GM23248 (cell line): ENCODE measurements around the gene SOX13. TPM values are rescaled to one million over a fixed set of nuclear protein-coding genes. Genes with fewer than 3 reads are reported as not detected.

ENCODE experiments used
- DNase-seq: peaks from one replicate; pipeline ENCODE4 v3.0.0-alpha.2; 2015
- H2AFZ ChIP-seq: fragments of 200-600 bp; sonication (generic); 2 replicates; pipeline ENCODE4 v1.6.1; 2016; ENCODE audit warnings: antibody characterized with exemption
- H3F3A ChIP-seq: fragments of 200-600 bp; sonication (generic); 2 replicates; pipeline ENCODE4 v1.6.1; 2016; ENCODE audit warnings: mild to moderate bottlenecking, antibody characterized with exemption, mixed run types; ENCODE audit not compliant: insufficient read depth
- H3K27ac ChIP-seq: fragments of 200-600 bp; sonication (generic); 2 replicates; pipeline ENCODE4 v1.5.1; 2016; ENCODE audit warnings: mild to moderate bottlenecking
- H3K27me3 ChIP-seq: fragments of 200-600 bp; sonication (generic); replicated peaks from 2 replicates; pipeline ENCODE4 v1.6.1; 2016; ENCODE audit warnings: mild to moderate bottlenecking; ENCODE audit not compliant: insufficient read depth
- H3K36me3 ChIP-seq: fragments of 200-600 bp; sonication (generic); 2 replicates; pipeline ENCODE4 v1.6.1; 2016; ENCODE audit warnings: low read depth, mild to moderate bottlenecking
- H3K4me1 ChIP-seq: fragments of 200-600 bp; sonication (generic); 2 replicates; pipeline ENCODE4 v1.6.1; 2016; ENCODE audit warnings: mild to moderate bottlenecking; ENCODE audit not compliant: insufficient read depth
- H3K4me2 ChIP-seq: fragments of 200-600 bp; sonication (generic); one replicate; pipeline ENCODE4 v1.6.1; 2016; ENCODE audit warnings: mild to moderate bottlenecking; ENCODE audit not compliant: unreplicated experiment
- H3K4me3 ChIP-seq: fragments of 200-600 bp; sonication (generic); 2 replicates; pipeline ENCODE4 v1.5.1; 2016; ENCODE audit warnings: mild to moderate bottlenecking
- H3K79me2 ChIP-seq: fragments of 200-600 bp; sonication (generic); 2 replicates; pipeline ENCODE4 v1.6.1; 2016; ENCODE audit warnings: mild to moderate bottlenecking; ENCODE audit not compliant: insufficient read depth
- H3K9ac ChIP-seq: fragments of 200-600 bp; sonication (generic); 2 replicates; pipeline ENCODE4 v1.6.1; 2016; ENCODE audit warnings: mild to moderate bottlenecking
- H3K9me2 ChIP-seq: fragments of 200-600 bp; sonication (generic); 2 replicates; pipeline ENCODE4 v1.6.1; 2016; ENCODE audit warnings: mixed run types, mild to moderate bottlenecking, moderate library complexity; ENCODE audit not compliant: insufficient read depth
- H3K9me3 ChIP-seq: fragments of 200-600 bp; sonication (generic); one replicate; pipeline ENCODE4 v1.6.1; 2017; ENCODE audit warnings: low read depth
- H4K20me1 ChIP-seq: fragments of 200-600 bp; sonication (generic); 2 replicates; pipeline ENCODE4 v1.6.0; 2016; ENCODE audit not compliant: insufficient read depth
- EZH2 ChIP-seq: fragments of 200-600 bp; sonication (generic); IDR thresholded peaks from 2 replicates; pipeline ENCODE4 v1.6.1; 2018; ENCODE audit warnings: antibody characterized with exemption, mild to moderate bottlenecking; ENCODE audit not compliant: insufficient read depth, poor library complexity, severe bottlenecking
- EZH2phosphoT487 ChIP-seq: fragments of 200-600 bp; sonication (generic); IDR thresholded peaks from 2 replicates; pipeline ENCODE4 v1.6.1; 2018; ENCODE audit warnings: antibody characterized with exemption, moderate library complexity, mild to moderate bottlenecking, low read depth; ENCODE audit not compliant: insufficient read depth
- WGBS, 2 experiments: methylation state at CpG; one replicate each; pipeline ENCODE4 v1.1.6; 2015 to 2017; ENCODE audit warnings: low lambda C conversion rate in 2 of 2, low coverage in 1 of 2; ENCODE audit errors: missing lambda C conversion rate in 2 of 2; 5-methylcytosine and 5-hydroxymethylcytosine counted together
- in situ Hi-C: fragments of 300-500 bp; cut with MboI; formaldehyde crosslinking; loops from 2 replicates; pipeline ENCODE4 v1.15.0; 2020
- polyA plus RNA-seq: library from polyadenylated mRNA; unstranded; fragments of >200 nt; fragmentation: Nextera tagmentation; extraction: Ambion mirVana; gene quantifications from 2 replicates; pipeline ENCODE4 v1.2.1, GENCODE V29; 2016
- total RNA-seq: library from RNA; depleted of rRNA; stranded (reverse); fragments of >200 nt; shearing (Covaris generic); gene quantifications from 2 replicates; pipeline ENCODE4 v1.2.3, GENCODE V29; 2014

SOX13 gene
- total and polyA plus RNA-seq, 2 experiments from 2014 or later: 3.0 to 5.5 TPM

DNA sequence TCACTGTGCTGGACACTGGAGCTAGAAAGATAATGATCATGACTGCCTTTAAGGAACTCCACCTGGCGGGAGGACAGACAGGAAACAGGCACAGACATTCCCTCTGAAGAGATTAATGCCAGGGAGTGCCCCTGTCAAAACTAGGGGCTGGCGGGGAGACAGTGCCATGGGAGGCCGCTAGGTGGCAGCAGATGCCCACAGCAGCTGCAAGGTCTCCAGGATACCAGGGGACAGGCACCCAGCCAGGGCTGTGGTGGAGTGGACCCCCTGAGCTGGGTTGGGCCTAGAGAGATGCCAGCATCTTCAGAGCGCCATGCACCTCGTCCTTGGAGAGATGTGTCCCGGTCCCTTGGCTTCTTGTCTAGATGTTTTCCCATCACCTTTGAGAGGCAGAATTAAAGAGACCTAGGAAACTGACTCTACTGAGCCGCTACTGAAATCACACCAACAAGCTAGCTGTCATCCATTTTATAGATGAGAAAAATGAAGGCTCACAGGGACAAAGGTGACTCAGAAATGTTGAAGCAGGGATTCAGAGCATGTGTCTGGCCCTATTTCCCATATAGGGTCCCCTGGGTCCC is 89.7 kb downstream of the SOX13 start:
- in situ Hi-C loops: no loop called here
- Histone ChIP-seq H3K4me3 (no peak overlapping the region), H3K4me2 (no peak overlapping the region), H3K4me1 (no peaks in the 10 kb centered on the region), H3K9me2 (no peaks in the 10 kb centered on the region), H3K27ac (no peak overlapping the region), H3K9ac (no peak overlapping the region), H3K27me3 (no peaks in the 10 kb centered on the region), H3F3A (no peaks in the 10 kb centered on the region), H3K36me3 (no peaks in the 10 kb centered on the region), H4K20me1 (no peaks in the 10 kb centered on the region), H2AFZ (no peak overlapping the region), H3K79me2 (no peaks in the 10 kb centered on the region), H3K9me3 (no peaks in the 10 kb centered on the region)
- TF ChIP-seq EZH2 (no peak), EZH2phosphoT487 (no peak)
- DNase-seq: peak; percentile 67
- 15 to 16% methylated on average over 7 of the region's 7 CpGs for WGBS, 2 experiments

DNA sequence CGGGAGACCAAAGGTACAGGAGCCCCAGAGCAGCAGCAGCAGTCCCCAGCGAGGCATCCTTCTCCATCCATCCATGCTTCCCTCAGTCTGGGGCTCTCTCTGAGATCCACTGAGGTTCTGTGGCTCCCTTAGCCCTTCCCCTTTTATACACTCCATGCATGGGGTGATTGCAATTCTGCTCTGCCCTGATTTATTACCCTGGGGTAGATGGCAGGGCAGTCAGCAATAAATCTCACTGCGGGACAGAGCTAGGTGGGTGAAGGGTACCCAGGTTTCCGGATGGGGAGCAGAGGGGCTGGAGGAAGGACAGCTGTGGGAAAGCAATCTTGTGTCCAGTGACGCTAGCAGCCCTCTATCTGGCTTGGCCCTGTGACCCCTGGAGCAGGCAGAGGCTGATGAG is 93.3 kb downstream of the SOX13 start, which contains the start of gene REN:
Gene REN (minus strand): TSS at position 119 of the 400 bp plus-strand sequence. CDS start 44 bp downstream, at position 75.
- Histone ChIP-seq H3K4me3 (no peak within 1 kb of the TSS), H3F3A (no peaks in the 10 kb centered on the region), H3K9ac (no peak within 1 kb of the TSS), H3K27ac (no peak within 1 kb of the TSS), H2AFZ (no peak within 1 kb of the TSS), H3K79me2 (no peaks in the 10 kb centered on the region), H3K9me3 (no peaks in the 10 kb centered on the region), H3K27me3 (no peaks in the 10 kb centered on the region), H3K4me1 (0 out of 2 replicates have a peak, but pooled peaks cover 3% of the 10 kb centered on the region), H3K9me2 (no peaks in the 10 kb centered on the region), H4K20me1 (no peaks in the 10 kb centered on the region), H3K4me2 (no peak within 1 kb of the TSS), H3K36me3 (no peaks in the 10 kb centered on the region)
- TF ChIP-seq EZH2phosphoT487: no peak
- DNase-seq: no peak
- in situ Hi-C loops: loop anchor here (5.0 kb wide), 1 partner anchor 196 kb away; no protein-coding TSS in a partner anchor
- WGBS, 2 experiments: 37 to 46% methylated on average over 5 of the region's 5 CpGs

DNA sequence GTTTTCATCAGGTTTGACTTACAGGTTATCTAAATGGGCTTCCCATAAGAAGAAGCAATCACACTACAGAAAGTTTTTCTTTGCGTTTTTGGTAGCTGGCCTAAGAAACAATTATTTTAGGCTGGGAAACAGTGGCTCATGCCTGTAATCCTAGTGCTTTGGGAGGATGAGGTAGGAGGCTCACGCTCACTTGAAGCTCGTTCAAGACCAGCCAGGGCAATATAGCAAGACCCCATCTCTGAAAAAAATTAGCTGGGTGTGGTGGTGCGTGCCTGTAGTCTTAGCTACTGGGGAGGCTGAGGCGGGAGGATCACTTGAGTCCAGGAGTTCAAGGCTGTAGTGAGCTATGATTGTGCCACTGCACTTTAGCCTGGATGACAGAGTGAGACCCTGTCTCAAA is 94.8 kb downstream of the SOX13 start:
- peaks cover 15% of the 10 kb centered on the region for H3K4me1 ChIP-seq
- WGBS, 2 experiments: 59 to 63% methylated on average over 5 of the region's 5 CpGs

DNA sequence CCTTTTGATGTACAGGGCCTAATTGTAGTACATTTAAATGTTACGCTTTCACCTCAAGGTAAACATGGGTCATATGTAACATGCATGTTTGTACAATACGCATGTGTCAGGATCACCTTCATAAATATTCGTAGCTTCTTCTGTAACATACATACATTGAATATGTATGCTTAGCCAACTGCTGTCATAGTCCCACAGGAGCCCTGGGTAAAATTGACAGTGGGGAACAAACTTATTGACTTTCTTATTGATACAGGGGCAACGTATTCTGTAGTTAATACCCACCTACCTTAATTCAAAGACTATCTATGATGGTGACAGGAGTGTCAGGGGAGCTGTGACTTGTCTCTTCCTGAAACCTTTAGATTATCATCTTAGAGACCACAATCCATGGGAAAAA is 96.9 kb downstream of the SOX13 start:
- no peak overlapping the region for H3K27ac ChIP-seq
- H4K20me1 ChIP-seq: no peaks in the 10 kb centered on the region
- in situ Hi-C loops: loop anchor here (5.0 kb wide), 1 partner anchor 192 kb away; no protein-coding TSS in a partner anchor
- no peak for TF ChIP-seq EZH2
- no peak for TF ChIP-seq EZH2phosphoT487
- no peaks in the 10 kb centered on the region for H3K79me2 ChIP-seq
- H2AFZ ChIP-seq: no peak overlapping the region
- H3K9ac ChIP-seq: no peak overlapping the region
- H3K27me3 ChIP-seq: no peaks in the 10 kb centered on the region
- H3K9me2 ChIP-seq: no peaks in the 10 kb centered on the region
- H3F3A ChIP-seq: peaks cover 12% of the 10 kb centered on the region; the same call in 1 of the 2 replicates
- WGBS, 2 experiments: 72 to 78% methylated on average over 4 of the region's 4 CpGs
- no peak for DNase-seq
- peaks cover 16% of the 10 kb centered on the region for H3K4me1 ChIP-seq
- H3K9me3 ChIP-seq: no peaks in the 10 kb centered on the region
- no peak overlapping the region for H3K4me2 ChIP-seq
- no peak overlapping the region for H3K4me3 ChIP-seq
- no peaks in the 10 kb centered on the region for H3K36me3 ChIP-seq

More for the DNA sequence above, 94.8 kb downstream of the SOX13 start:
- Histone ChIP-seq H4K20me1 (no peaks in the 10 kb centered on the region), H3K9me2 (no peaks in the 10 kb centered on the region), H3K27ac (no peak overlapping the region), H2AFZ (no peak overlapping the region), H3K9ac (no peak overlapping the region), H3K79me2 (no peaks in the 10 kb centered on the region), H3K4me2 (no peak overlapping the region), H3F3A (peaks cover 12% of the 10 kb centered on the region; the same call in 1 of the 2 replicates), H3K9me3 (no peaks in the 10 kb centered on the region), H3K36me3 (no peaks in the 10 kb centered on the region), H3K4me3 (no peak overlapping the region), H3K27me3 (no peaks in the 10 kb centered on the region)
- TF ChIP-seq EZH2phosphoT487: no peak
- DNase-seq: no peak
- in situ Hi-C loops: loop anchor here (5.0 kb wide), 1 partner anchor 195 kb away; no protein-coding TSS in a partner anchor
